Lower lobe of right lung (tissue), 2 donors: ENCODE measurements around the gene ARMH3. TPM values are rescaled to one million over a fixed set of nuclear protein-coding genes. Genes with fewer than 3 reads are reported as not detected.

Source experiments
- ATAC-seq, 2 donors: fragments of 200-7000 bp; cut with Tn5 transposase; one replicate each; pipeline ENCODE4 v1.9.1; 2020 to 2022; ENCODE audit warnings: mild to moderate bottlenecking in 2 of 2, moderate library complexity in 2 of 2
- DNase-seq: peaks from one replicate; pipeline ENCODE4 v3.0.0-alpha.2; 2020
- H3K27ac ChIP-seq: fragments of 200-600 bp; one replicate; pipeline ENCODE4 v1.8.0; 2022
- H3K27me3 ChIP-seq: fragments of 200-600 bp; one replicate; pipeline ENCODE4 v1.8.0; 2022; ENCODE audit warnings: low read depth
- H3K36me3 ChIP-seq: fragments of 200-600 bp; one replicate; pipeline ENCODE4 v1.8.0; 2022; ENCODE audit warnings: mild to moderate bottlenecking
- H3K4me1 ChIP-seq: fragments of 200-600 bp; one replicate; pipeline ENCODE4 v1.8.0; 2022
- H3K4me3 ChIP-seq: fragments of 200-600 bp; one replicate; pipeline ENCODE4 v1.8.0; 2022; ENCODE audit warnings: mild to moderate bottlenecking
- H3K9me3 ChIP-seq: fragments of 200-600 bp; one replicate; pipeline ENCODE4 v1.8.0; 2022
- intact Hi-C: fragments of 100-400 bp; cut with DNase I; formaldehyde crosslinking; loops from one replicate; pipeline ENCODE4 v1.11.0; 2022
- total RNA-seq: library from RNA; stranded (reverse); fragmentation: NEBNext Ultra II Directional; extraction: Animal tissue kit (Norgen Biotek cat#: 25700); gene quantifications from one replicate; pipeline ENCODE4 v1.2.1, GENCODE V29; 2021
- TF ChIP-seq, protein P1 (sequence below): fragments of 200-600 bp; IDR thresholded peaks from one replicate; pipeline ENCODE4 v1.8.0; 2022; ENCODE audit warnings: antibody characterized with exemption, mild to moderate bottlenecking
- donor health status: DM: no; HTN: yes; CAD: no; lungs with severe emphysema.

The ARMH3 gene
- total RNA-seq, 1 donor from 2014 or later: 38.6 TPM

DNA sequence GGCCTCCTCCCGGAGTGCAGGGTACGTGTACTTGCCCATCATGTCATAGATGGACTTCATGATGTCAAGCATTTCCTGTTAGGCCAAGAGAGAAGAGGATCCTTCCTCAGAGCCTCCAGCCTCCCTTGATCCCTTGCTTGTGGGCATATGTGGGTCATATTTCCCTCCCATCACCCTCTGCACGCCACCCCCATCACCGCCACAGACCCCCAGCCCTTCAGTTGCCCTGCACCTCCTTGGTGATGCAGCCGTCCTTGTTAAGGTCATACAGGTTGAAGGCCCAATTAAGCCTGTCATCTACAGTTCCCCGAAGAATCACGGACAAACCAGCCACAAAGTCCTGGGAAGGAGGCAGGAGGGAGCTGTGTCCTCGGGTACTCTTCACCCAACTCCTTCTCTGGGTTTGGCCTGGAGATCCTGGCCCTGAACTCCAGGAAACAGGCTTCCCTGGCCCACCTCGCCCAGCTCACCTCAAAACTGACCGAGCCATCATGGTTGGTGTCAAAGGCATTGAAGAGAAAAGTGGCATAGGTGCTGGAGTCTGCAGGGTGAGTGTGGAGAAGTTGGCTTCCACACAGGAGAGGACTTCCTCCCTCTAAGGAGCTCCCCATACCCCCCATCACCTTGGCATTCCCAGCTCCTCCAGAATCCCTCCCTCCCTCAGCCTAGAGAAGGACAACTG is 227.9 kb downstream of the ARMH3 start:
- no peaks in the 10 kb centered on the region for H3K36me3 ChIP-seq
- no peaks in the 10 kb centered on the region for H3K27me3 ChIP-seq
- no peak overlapping the region for H3K4me3 ChIP-seq
- DNase-seq (peak; percentile 19), ATAC-seq (no peak)
- no peak overlapping the region for H3K27ac ChIP-seq
- H3K4me1 ChIP-seq: peaks cover 26% of the 10 kb centered on the region
- intact Hi-C loops: no loop called here
- TF ChIP-seq, protein P1, sequence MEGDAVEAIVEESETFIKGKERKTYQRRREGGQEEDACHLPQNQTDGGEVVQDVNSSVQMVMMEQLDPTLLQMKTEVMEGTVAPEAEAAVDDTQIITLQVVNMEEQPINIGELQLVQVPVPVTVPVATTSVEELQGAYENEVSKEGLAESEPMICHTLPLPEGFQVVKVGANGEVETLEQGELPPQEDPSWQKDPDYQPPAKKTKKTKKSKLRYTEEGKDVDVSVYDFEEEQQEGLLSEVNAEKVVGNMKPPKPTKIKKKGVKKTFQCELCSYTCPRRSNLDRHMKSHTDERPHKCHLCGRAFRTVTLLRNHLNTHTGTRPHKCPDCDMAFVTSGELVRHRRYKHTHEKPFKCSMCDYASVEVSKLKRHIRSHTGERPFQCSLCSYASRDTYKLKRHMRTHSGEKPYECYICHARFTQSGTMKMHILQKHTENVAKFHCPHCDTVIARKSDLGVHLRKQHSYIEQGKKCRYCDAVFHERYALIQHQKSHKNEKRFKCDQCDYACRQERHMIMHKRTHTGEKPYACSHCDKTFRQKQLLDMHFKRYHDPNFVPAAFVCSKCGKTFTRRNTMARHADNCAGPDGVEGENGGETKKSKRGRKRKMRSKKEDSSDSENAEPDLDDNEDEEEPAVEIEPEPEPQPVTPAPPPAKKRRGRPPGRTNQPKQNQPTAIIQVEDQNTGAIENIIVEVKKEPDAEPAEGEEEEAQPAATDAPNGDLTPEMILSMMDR: no peak
- no peaks in the 10 kb centered on the region for H3K9me3 ChIP-seq

DNA sequence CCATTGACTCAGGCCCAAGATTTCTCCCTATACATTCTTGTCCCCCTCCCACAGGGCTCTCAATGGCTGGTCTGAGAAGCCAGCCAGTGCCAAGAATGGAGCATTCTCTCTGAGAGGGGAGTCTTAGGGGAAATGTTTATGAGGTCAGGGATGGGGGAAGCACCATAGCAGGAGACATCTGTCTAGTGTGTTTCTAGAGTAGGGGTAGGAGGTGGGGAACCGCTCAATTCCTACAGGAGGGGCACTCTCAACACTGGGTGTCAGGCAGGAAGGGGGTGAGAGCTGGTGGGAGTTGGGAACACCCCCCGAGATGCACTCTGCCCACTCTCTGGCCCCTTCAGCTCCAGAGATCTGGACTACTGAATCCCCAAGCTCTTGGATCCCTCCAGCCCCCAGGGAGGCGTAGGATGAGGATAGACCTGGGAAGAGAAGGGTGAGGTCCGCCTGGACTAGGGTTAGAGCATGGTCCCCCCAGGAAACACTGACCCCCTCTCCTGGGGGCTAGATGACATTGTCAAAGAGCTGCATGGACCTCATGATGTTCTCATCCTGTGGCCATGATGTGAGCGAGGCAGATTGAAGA is 229.0 kb downstream of the ARMH3 start:
- Histone ChIP-seq H3K27ac (no peak overlapping the region), H3K9me3 (no peaks in the 10 kb centered on the region), H3K4me1 (peaks cover 26% of the 10 kb centered on the region), H3K27me3 (no peaks in the 10 kb centered on the region), H3K4me3 (no peak overlapping the region), H3K36me3 (no peaks in the 10 kb centered on the region)
- no peak for ATAC-seq
- intact Hi-C loops: no loop called here
- peak; percentile 6 for DNase-seq
- TF ChIP-seq, protein P1: no peak

- Histone ChIP-seq H3K4me3 (no peak overlapping the region), H3K27me3 (no peaks in the 10 kb centered on the region), H3K9me3 (no peaks in the 10 kb centered on the region), H3K27ac (no peak overlapping the region), H3K36me3 (no peaks in the 10 kb centered on the region), H3K4me1 (peaks cover 7% of the 10 kb centered on the region)
- TF ChIP-seq, protein P1: no peak
- intact Hi-C loops: no loop called here
- DNase-seq: no peak
- ATAC-seq: no peak
These were observed 231.2 kb downstream of the ARMH3 start for GRCh38 chr10:101824736-101825135.

DNA sequence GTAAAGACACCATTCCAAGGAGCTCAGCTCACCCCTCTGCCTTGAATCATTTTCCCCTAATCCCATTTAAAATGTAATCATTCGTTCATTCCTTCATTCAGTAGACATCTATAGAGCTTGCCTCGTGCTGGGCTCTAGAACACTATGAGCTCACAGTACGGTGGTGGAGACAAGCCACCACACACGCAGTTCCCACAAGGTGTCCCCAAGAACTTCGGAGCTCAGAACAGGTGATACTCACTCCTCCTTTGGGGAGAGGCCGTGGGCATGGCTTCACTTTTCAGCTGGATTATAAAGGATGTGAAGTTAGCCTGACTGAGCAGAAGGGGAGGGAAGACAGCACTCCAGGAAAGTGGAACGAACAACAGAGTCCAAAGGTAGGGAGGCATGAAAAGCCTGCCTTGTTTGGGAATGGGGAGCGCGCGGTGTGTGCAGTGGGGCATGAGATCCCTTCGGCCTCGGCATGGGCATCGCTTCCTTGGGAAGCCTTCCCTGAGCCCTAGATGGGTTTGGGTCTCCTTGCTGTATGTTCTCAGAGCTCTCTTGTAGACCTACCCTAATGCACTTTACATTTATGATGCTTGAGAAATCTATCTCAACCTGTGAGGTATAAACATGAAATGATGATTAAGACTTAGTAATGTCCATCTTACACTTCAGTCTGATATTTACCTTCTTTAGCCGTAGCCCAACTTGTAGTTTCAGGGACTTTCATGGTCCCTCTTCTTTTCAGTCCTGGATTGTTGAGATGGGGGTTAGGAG is 236.9 kb downstream of the ARMH3 start:
- Histone ChIP-seq H3K9me3 (no peaks in the 10 kb centered on the region), H3K27ac (peak overlapping the region; percentile 95), H3K27me3 (no peaks in the 10 kb centered on the region), H3K4me3 (peak overlapping the region; percentile 100), H3K4me1 (peaks cover 25% of the 10 kb centered on the region), H3K36me3 (no peaks in the 10 kb centered on the region)
- TF ChIP-seq, protein P1: no peak
- DNase-seq (no peak), ATAC-seq (peak; percentile 0 to 3)
- intact Hi-C loops: no loop called here

DNA sequence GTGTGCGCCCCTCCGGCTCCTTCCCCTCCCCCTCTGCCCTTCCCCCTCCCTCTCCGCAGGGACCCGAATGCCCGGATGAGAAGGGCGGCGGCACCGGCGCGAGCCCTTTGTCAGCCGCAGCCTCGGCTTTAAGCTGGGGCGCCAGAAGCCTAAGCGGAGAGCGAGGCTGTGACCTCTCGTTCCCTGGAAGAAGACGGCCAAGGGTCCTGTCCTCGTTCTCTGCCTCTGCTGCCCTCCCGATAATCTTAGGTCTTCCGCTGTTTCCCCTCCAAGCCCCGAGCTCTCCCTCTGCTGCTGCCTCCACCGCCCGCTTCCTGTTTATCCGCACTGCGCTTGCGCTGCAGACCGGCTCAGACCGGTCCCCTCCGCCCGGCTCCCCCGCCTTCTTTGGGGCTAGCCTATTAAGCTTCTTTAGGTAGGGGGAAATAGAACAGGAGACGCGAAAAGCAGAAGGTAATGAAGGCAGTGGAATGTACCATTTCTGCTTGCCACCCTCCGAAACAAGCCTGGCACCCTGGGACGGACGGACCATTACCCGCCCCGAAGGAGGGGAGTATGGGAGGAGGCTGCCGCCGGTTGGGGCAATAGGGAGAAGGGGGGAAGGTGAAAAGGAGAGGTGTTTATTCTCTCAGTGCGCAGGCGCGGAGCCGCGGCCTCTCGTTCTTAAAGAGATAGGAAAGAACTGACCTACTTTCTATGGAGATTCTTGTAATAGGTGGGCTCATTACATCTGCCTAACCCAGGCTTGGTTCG is 237.7 kb downstream of the ARMH3 start, which contains the start of gene OGA:
TSS of gene OGA (minus strand) at position 326 of the 753 bp plus-strand sequence. CDS start 422 bp downstream, outside the sequence.
- TF ChIP-seq, protein P1: no peak
- Histone ChIP-seq H3K27me3 (no peaks in the 10 kb centered on the region), H3K36me3 (no peaks in the 10 kb centered on the region), H3K4me1 (peaks cover 33% of the 10 kb centered on the region), H3K4me3 (peak within 1 kb of the TSS; percentile 100), H3K9me3 (no peaks in the 10 kb centered on the region), H3K27ac (peak within 1 kb of the TSS; percentile 95)
- ATAC-seq (peak; percentile 95 to 97), DNase-seq (peak; percentile 99)
- intact Hi-C loops: no loop called here
